Tibial nerve (tissue), 4 donors: Measurements from ENCODE around the gene TXNL4A. TPM values are rescaled to one million over a fixed set of nuclear protein-coding genes. Genes with fewer than 3 reads are reported as not detected.

Source experiments
- DNase-seq, 2 donors: peaks; one replicate each; pipeline ENCODE4 v3.0.0-alpha.2; 2019; ENCODE audit warnings: low spot score in 2 of 2
- H3K27ac ChIP-seq, 4 donors: fragments of 200-600 bp; sonication (generic) in 3 of 4; one replicate each; pipeline ENCODE4 v1.5.1; 2017 to 2019; ENCODE audit warnings: mild to moderate bottlenecking in 1 of 4
- H3K27me3 ChIP-seq, 2 donors: fragments of 200-600 bp; sonication (generic) in 1 of 2; one replicate each; pipeline versions ENCODE4 v1.5.1 to v1.6.0; 2017 to 2019
- H3K36me3 ChIP-seq, 3 donors: fragments of 200-600 bp; sonication (generic); one replicate each; pipeline ENCODE4 v1.5.1; 2018 to 2019
- H3K4me1 ChIP-seq, 4 donors: fragments of 200-600 bp; sonication (generic) in 3 of 4; one replicate each; pipeline ENCODE4 v1.5.1; 2017 to 2019
- H3K4me3 ChIP-seq, 4 donors: fragments of 200-600 bp; sonication (generic) in 3 of 4; one replicate each; pipeline ENCODE4 v1.5.1; 2017 to 2019; ENCODE audit warnings: mild to moderate bottlenecking in 1 of 4, moderate library complexity in 1 of 4
- H3K9me3 ChIP-seq, 4 donors: fragments of 200-600 bp; sonication (generic) in 3 of 4; one replicate each; pipeline ENCODE4 v1.5.1; 2017 to 2019
- EP300 ChIP-seq, 2 donors: sonication (generic); formaldehyde crosslinking; IDR thresholded peaks; one replicate each; pipeline ENCODE4 v1.6.1; 2017; ENCODE audit warnings: antibody characterized with exemption in 2 of 2, mild to moderate bottlenecking in 1 of 2
- POLR2A ChIP-seq, 2 donors: fragments of 450-650 bp; IDR thresholded peaks; one replicate each; pipeline ENCODE4 v1.6.1; 2017; ENCODE audit warnings: antibody characterized with exemption in 2 of 2, mild to moderate bottlenecking in 2 of 2, moderate library complexity in 2 of 2
- WGBS, 2 donors: methylation state at CpG; one replicate each; pipeline ENCODE4 v1.1.5; 2018; 5-methylcytosine and 5-hydroxymethylcytosine counted together
- total RNA-seq, 4 donors: library from RNA; depleted of rRNA; stranded (reverse); fragments of >200 nt; gene quantifications; one replicate each; pipeline ENCODE4 v1.1.0, GENCODE V29; 2016
- TF ChIP-seq, protein P1 (sequence below), 5 experiments: fragments of 200-600 bp in 3 of 5; fragments of 450-650 bp in 2 of 5; sonication (generic) in 3 of 5; IDR thresholded peaks; one replicate each; pipeline ENCODE4 v1.5.1; 2016 to 2019; ENCODE audit warnings: antibody characterized with exemption in 5 of 5, mild to moderate bottlenecking in 3 of 5, moderate library complexity in 2 of 5

Gene TXNL4A
- total RNA-seq, 4 donors from 2014 or later: 19.0 to 34.9 (median 32.5) TPM

DNA sequence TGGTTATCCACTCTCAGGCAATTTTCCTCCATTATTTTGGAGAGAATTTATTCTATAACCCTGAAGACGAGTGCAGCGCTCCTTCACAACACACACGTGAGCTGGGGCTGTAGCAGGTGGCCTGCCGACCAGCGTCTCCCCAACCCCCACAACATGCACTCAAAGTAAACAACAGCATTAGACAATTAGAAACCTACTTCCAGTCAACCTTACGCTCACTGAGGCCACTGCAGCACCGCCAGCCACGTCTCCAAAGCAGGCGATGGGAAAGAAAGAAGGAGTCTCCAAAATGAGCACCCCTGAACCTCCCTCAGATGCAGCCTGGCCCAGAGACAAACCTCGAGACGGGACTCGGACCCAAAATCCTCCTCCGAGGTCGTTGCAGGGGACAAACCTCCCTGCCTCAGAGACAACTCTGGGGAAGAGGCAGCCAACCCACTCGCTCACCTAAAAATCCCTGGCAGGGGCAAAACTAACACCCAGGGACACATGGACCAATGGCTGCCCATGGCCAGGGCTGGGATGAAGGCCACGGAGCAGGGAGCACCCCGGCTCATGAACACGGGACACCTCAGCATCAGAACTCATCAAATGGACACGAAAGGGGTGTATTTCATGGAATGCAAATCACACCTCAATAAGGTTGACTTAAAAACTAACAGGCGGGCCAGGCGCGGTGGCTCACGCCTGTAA, 39.5 kb downstream of the TXNL4A start:
- H3K4me1 ChIP-seq: peaks cover 0 to 76% (median 57%) of the 10 kb centered on the region in 4 donors
- 92% methylated on average over 23 of the region's 23 CpGs for WGBS, 2 donors
- H3K27ac ChIP-seq: peak overlapping the region in 3 of 4 donors; percentile 86 to 98 (median 94)
- H3K9me3 ChIP-seq: no peaks in the 10 kb centered on the region
- H3K4me3 ChIP-seq: peak overlapping the region in 1 of 4 donors; percentile 99
- TF ChIP-seq POLR2A (IDR thresholded peaks at IDR 0.05) (no peak), EP300 (IDR thresholded peaks at IDR 0.05) (no peak)
- TF ChIP-seq, protein P1, sequence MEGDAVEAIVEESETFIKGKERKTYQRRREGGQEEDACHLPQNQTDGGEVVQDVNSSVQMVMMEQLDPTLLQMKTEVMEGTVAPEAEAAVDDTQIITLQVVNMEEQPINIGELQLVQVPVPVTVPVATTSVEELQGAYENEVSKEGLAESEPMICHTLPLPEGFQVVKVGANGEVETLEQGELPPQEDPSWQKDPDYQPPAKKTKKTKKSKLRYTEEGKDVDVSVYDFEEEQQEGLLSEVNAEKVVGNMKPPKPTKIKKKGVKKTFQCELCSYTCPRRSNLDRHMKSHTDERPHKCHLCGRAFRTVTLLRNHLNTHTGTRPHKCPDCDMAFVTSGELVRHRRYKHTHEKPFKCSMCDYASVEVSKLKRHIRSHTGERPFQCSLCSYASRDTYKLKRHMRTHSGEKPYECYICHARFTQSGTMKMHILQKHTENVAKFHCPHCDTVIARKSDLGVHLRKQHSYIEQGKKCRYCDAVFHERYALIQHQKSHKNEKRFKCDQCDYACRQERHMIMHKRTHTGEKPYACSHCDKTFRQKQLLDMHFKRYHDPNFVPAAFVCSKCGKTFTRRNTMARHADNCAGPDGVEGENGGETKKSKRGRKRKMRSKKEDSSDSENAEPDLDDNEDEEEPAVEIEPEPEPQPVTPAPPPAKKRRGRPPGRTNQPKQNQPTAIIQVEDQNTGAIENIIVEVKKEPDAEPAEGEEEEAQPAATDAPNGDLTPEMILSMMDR (IDR thresholded peaks at IDR 0.05): no peak
- peaks cover 0 to 25% (median 0%) of the 10 kb centered on the region in 3 donors for H3K36me3 ChIP-seq
- DNase-seq: no peak
- H3K27me3 ChIP-seq: no peaks in the 10 kb centered on the region

DNA sequence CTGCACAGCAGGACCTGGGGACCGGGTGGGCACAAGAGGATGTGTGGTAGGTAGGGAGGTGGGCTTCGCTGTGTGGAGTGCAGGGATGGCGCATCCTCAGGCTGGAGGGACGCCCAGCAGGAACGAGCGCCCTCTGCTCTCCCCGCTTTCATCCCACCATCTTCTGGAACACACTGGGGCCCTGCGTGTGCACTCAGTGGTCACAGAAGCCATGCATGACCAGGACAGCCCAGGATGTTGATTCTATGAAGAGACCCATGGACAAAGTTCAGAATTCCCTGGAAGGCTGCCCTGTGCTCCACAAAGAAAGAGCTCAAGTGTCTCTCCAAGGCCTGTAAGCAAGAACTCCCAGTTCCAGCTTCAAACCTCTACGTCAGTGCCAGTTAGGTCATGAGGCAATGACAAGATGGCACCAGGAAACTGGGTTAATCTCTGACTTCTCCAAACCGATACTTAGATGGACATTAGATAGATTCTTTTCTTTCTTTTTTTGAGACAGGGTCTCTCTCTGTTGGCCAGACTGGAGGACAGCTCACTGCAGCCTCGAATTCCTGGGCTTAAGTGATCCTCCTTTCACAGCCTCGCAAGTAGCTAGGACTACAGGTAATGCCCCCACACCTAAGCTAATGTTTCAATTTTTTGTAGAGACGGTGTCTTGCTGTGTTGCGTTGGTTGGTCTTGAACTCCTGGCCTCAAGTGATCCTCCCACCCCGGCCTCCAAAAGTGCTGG, 40.3 kb downstream of the TXNL4A start:
- Histone ChIP-seq H3K27ac (peak overlapping the region in 3 of 4 donors; percentile 30 to 98 (median 70)), H3K27me3 (no peaks in the 10 kb centered on the region), H3K36me3 (peaks cover 0 to 33% (median 0%) of the 10 kb centered on the region in 3 donors), H3K4me3 (peak overlapping the region in 1 of 4 donors; percentile 99), H3K9me3 (no peaks in the 10 kb centered on the region), H3K4me1 (peaks cover 0 to 84% (median 61%) of the 10 kb centered on the region in 4 donors)
- TF ChIP-seq POLR2A (IDR thresholded peaks at IDR 0.05) (no peak), EP300 (IDR thresholded peaks at IDR 0.05) (peak in 1 of 2 donors; percentile 40)
- TF ChIP-seq, protein P1 (IDR thresholded peaks at IDR 0.05): no peak
- 82 to 88% methylated on average over 14 of the region's 15 CpGs for WGBS, 2 donors
- no peak for DNase-seq

DNA sequence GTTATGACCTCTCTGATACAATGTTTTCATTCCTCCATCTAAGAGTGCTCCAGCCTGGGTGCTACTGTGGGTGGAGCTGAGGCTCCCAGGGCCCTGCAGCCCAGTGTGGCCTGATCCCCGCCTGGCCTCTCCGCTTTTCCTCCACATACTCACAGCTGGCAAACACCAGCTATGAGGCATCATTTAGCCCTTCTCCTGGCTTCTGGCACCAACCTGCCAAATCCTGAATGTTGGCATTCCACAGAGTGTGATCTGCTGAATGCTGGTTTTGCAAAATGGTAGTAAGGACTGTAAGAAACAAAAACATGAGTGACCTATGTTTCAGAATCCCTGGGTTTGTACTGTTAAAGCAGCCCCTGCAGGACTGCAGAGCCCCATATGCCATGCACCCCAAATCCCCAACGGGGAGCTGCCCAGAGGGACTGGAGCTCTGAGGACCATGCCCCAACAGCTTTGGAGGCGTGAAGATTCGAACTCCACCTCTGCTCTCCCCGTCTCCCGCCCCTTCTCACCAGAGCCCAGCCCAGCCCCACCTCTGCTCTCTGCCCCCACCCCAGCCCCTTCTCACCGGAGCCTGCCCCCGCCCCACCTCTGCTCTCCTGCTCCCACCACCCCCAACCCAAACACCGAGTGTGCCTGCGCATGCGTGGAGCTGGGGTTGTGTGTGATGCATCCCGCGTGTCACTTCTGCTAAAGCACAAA, 41.2 kb downstream of the TXNL4A start:
- Histone ChIP-seq H3K4me1 (peaks cover 0 to 87% (median 64%) of the 10 kb centered on the region in 4 donors), H3K4me3 (peak overlapping the region in 1 of 4 donors; percentile 99), H3K27ac (peak overlapping the region in 1 of 4 donors; percentile 98), H3K27me3 (no peaks in the 10 kb centered on the region), H3K36me3 (peaks cover 0 to 41% (median 2%) of the 10 kb centered on the region in 3 donors), H3K9me3 (no peaks in the 10 kb centered on the region)
- no peak for DNase-seq
- TF ChIP-seq EP300 (IDR thresholded peaks at IDR 0.05): no peak
- TF ChIP-seq, protein P1 (IDR thresholded peaks at IDR 0.05): no peak
- TF ChIP-seq POLR2A (IDR thresholded peaks at IDR 0.05): no peak
- 74 to 82% methylated on average over 12 to 13 of the region's 14 CpGs for WGBS, 2 donors

DNA sequence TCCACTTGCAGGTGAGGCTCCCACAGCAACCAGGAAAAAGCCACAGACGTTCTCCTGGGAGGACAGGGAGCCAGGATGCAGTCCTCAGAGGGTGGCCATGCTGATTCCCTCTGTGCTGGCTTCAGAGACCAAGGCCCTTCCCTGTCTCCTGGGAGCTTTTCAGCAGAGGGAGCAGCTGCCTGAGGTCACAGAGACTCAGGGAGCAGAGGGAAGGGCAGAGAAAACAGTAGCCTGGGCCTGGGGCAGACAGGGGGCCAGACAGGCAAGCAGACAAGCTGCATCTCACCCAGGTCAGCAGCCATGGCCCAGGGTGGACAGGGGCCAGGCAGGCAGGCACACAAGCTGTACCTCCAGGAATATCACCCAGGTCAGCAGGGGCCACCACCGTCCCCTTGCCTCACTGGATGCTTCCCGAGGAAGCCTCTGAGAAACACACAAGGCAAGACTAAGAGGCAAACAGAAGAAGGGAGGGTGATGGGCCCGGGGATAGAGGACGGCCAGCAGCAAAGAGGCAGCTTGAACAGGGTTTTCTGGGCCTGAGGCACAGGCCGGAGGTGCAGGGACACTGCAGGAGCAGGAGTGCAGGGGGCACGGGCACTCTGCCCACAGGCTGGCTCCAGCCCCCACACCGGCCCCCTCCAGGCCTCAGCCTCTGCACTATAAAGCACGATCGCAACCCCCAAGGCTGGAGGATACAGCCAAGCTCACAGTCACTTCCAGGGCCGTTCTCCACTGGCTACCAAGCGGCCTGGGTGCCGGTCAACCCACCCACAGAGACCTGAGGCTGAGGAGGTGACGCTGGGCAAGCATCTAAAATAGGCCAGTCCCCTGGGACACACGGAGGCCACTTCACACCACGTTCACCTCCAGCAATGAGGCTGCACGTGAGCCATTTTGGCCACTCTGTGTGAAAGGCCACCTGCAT, 43.0 kb downstream of the TXNL4A start:
- Histone ChIP-seq H3K9me3 (no peaks in the 10 kb centered on the region), H3K4me1 (peaks cover 0 to 99% (median 61%) of the 10 kb centered on the region in 4 donors), H3K4me3 (peak overlapping the region in 1 of 4 donors; percentile 17), H3K27me3 (no peaks in the 10 kb centered on the region), H3K27ac (peak overlapping the region; percentile 37 to 98 (median 60)), H3K36me3 (peaks cover 0 to 60% (median 2%) of the 10 kb centered on the region in 3 donors)
- 68 to 69% methylated on average over 15 to 16 of the region's 17 CpGs for WGBS, 2 donors
- DNase-seq: no peak
- TF ChIP-seq POLR2A (IDR thresholded peaks at IDR 0.05) (no peak), EP300 (IDR thresholded peaks at IDR 0.05) (no peak)
- TF ChIP-seq, protein P1 (IDR thresholded peaks at IDR 0.05): no peak
